SK-N-MC (cell line): Measurements from ENCODE around the gene TSPAN1.

Experiments used
- EZH2 ChIP-seq: fragments of 200-600 bp; sonication (generic); IDR thresholded peaks from one replicate; pipeline ENCODE4 v1.6.1; 2017; ENCODE audit warnings: antibody characterized with exemption
- POLR2AphosphoS5 ChIP-seq: IDR thresholded peaks from 2 replicates; pipeline ENCODE4 v1.6.1; 2012; ENCODE audit warnings: mild to moderate bottlenecking, low read depth, low read length, borderline replicate concordance

DNA sequence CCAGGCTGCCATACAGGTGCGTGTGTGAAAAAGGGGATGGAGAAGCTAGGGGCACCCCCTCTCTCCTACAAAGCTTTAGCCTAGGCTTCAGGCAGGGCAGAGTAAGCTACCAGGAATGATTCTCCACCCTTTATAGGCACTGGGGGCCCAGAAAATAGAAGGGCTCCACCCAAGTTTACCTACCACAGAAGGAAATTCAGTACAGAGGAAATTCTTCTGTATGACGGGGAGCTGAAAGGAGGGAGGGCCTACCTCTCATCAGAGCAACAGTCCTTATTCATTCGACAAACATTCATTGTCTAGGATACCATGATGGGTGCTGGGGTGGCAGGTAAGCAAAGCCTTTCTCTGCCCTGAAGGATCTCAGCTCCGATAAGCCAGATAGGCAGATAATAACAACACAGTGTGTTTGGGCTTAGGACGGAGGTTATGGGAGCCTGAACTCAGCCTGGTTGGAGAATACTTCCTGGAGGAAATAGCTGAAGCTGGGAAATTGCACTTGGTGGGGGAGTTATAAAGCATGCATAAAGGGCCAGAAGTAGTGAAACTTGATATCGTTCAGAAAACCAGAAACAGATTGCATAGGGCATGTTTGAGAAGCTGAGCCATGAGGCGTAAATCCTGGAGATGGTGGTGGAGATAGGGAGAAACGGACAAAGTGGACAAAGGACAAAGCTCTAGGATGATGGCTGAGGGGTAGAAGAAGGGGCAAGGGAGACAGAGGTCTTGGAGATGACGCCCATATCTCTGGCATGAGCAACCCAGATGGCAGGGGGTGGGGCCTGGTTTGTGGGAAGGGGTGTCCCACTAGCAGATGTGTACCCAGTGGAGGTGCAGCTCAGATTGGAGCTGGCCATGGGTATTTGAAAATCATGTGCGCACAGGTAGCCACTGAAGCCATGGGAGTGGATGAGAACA is 6.7 kb downstream of the TSPAN1 start:
- TF ChIP-seq EZH2, result no peak
- TF ChIP-seq POLR2AphosphoS5, result no peak
